A549 (cell line): ENCODE results near the gene PAM16.

Source experiments
- POLR2A ChIP-seq: IDR thresholded peaks from 2 replicates; pipeline ENCODE4 v1.6.1; 2012; ENCODE audit warnings: mild to moderate bottlenecking, low read length
- TF ChIP-seq, protein P1 (sequence below): fragments of >200 bp; sonication (Bioruptor Twin); formaldehyde crosslinking; IDR thresholded peaks from 3 replicates; pipeline ENCODE4 v1.5.1; 2016

DNA sequence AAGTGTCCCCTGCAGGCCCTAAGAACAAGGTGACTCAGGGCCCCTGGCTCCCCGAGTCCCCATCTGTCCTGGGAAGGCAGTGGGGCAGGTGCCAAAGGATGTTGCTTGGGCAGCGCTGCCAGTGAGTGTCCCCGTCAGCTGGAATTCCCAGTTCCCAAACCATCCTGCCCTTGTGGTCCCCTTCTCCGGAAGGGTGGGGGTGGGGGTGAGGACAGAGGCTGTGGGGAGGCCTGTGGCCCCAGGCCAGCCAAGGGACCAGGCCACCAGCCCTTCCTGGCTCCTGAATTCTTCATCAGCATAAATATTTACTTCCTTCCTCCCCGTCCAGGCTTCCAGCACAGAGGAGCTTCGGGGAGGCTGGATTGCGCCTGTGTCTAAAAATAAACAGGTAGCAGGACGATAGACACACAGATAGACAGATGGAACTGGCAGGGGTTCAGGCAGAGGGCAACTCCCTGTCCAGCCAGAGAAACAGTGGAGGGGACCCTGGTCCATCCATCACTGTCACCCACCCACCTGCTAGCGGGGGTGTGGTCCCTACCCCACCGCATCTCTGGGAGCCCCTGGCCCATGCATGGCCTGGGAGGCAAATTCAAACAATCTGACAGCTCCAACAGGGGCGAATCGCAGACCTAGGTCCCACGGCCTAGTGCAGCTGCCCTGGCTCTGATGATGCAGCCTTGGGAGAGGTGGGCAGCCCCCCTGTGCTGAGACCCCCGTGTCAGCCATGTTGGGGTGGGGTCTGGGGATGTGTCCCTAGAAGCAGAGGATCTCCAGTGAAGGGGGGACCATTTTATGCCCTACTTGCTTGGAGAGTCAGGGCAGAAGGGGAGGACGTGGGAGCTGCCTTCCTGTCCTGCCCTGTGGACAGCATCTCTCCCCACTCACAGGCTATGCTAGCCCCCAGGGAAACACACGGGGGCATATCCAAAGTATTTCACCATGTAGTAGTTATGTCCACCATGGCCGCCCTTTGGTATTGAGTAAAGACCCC is 22.0 kb downstream of the PAM16 start:
- TF ChIP-seq, protein P1, sequence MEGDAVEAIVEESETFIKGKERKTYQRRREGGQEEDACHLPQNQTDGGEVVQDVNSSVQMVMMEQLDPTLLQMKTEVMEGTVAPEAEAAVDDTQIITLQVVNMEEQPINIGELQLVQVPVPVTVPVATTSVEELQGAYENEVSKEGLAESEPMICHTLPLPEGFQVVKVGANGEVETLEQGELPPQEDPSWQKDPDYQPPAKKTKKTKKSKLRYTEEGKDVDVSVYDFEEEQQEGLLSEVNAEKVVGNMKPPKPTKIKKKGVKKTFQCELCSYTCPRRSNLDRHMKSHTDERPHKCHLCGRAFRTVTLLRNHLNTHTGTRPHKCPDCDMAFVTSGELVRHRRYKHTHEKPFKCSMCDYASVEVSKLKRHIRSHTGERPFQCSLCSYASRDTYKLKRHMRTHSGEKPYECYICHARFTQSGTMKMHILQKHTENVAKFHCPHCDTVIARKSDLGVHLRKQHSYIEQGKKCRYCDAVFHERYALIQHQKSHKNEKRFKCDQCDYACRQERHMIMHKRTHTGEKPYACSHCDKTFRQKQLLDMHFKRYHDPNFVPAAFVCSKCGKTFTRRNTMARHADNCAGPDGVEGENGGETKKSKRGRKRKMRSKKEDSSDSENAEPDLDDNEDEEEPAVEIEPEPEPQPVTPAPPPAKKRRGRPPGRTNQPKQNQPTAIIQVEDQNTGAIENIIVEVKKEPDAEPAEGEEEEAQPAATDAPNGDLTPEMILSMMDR, result no peak
- TF ChIP-seq POLR2A, result no peak
